Peyer's patch (tissue), 4 donors: ENCODE measurements around the gene COL6A3.

Source experiments
- POLR2A ChIP-seq, 2 donors: fragments of 450-650 bp; IDR thresholded peaks; one replicate each; pipeline ENCODE4 v1.5.1; 2017; ENCODE audit warnings: antibody characterized with exemption in 2 of 2, mild to moderate bottlenecking in 2 of 2, moderate library complexity in 2 of 2
- TF ChIP-seq, protein P1 (sequence below), 6 experiments: fragments of 450-650 bp in 4 of 6; fragments of 200-600 bp in 2 of 6; sonication (generic) in 1 of 6; IDR thresholded peaks; one replicate each; pipeline ENCODE4 v1.5.1; 2017 to 2019; ENCODE audit warnings: antibody characterized with exemption in 6 of 6, mild to moderate bottlenecking in 3 of 6, moderate library complexity in 1 of 6

DNA sequence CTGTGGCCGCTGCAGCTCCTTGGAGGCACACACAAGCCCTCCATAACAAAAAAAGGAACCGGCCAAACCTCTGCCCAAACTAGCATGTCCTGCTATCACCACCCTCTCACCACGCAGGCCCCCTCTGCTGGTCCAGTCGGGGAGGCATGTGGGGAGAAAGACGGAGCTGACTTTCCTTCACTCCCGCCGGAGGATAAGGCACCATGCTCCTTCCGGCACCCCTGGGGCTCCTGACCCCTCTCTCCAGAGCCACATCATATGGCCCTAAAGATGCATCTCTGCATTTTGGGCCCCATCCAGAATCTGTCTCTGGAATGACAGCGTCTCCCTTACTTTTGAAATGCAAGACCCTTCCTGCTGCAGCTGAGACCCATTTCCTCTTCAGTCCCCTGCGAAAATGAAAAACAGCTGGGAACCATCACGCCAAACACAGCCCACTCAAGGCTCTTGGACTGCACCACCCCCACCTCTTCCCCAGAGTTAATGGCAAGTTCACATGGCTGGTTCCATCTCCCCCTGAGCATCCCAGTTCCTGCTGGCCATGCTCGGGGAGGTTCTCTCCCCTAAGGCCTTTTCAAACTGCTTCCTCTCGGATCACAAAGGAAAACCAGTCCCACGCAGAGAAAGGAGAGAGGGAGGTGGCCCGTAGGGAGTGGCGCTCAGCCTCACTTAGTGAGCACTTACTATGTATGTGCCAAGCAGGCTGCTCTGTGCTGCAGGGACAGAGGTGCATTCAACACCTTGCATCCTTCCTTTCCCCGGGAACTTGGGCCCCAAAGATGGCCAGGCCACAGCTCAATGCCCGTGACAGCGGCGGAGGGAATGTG is 37.9 kb upstream of the COL6A3 start:
- TF ChIP-seq, protein P1, sequence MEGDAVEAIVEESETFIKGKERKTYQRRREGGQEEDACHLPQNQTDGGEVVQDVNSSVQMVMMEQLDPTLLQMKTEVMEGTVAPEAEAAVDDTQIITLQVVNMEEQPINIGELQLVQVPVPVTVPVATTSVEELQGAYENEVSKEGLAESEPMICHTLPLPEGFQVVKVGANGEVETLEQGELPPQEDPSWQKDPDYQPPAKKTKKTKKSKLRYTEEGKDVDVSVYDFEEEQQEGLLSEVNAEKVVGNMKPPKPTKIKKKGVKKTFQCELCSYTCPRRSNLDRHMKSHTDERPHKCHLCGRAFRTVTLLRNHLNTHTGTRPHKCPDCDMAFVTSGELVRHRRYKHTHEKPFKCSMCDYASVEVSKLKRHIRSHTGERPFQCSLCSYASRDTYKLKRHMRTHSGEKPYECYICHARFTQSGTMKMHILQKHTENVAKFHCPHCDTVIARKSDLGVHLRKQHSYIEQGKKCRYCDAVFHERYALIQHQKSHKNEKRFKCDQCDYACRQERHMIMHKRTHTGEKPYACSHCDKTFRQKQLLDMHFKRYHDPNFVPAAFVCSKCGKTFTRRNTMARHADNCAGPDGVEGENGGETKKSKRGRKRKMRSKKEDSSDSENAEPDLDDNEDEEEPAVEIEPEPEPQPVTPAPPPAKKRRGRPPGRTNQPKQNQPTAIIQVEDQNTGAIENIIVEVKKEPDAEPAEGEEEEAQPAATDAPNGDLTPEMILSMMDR (IDR thresholded peaks at IDR 0.05), result no peak
- no peak for TF ChIP-seq POLR2A (IDR thresholded peaks at IDR 0.05)
